HG02642 (cell line): ENCODE data around the gene MPHOSPH10.
"Not testable (repeated sequence)": the region's sequence is repeated elsewhere in the genome, so short reads cannot be mapped to it uniquely, and the experiment has no call there.

Experiments
- ATAC-seq: cut with Tn5 transposase; IDR thresholded peaks from one replicate; pipeline ENCODE4 v1.9.1; 2021; ENCODE audit warnings: mild to moderate bottlenecking; ENCODE audit not compliant: unreplicated experiment, poor library complexity

The MPHOSPH10 gene

GRCh38 chr2:71130152-71130904 is at the start of gene MPHOSPH10, which contains the start of gene MCEE:
Gene MPHOSPH10, plus strand, starts transcription at chr2:71130634. Its CDS starts 32 bp downstream, at chr2:71130666.
Gene MCEE, minus strand, starts transcription at chr2:71130229. Its CDS starts 10 bp downstream, at chr2:71130219.
- peak; percentile 93 for ATAC-seq

- no peak for ATAC-seq
Measured at GRCh38 chr2:71082402-71083252, 47.8 kb upstream of the MPHOSPH10 start.

- not testable (repeated sequence) for ATAC-seq
Measured at GRCh38 chr2:71083297-71083696, 47.1 kb upstream of the MPHOSPH10 start.

- ATAC-seq, result not testable (repeated sequence)
Measured at GRCh38 chr2:71083752-71084312, 46.6 kb upstream of the MPHOSPH10 start.

GRCh38 chr2:71085325-71086003 is 45.0 kb upstream of the MPHOSPH10 start:
- ATAC-seq, result not testable (repeated sequence)

- not testable (repeated sequence) for ATAC-seq
Measured at GRCh38 chr2:71089475-71089874, 41.0 kb upstream of the MPHOSPH10 start.

- ATAC-seq, result not testable (repeated sequence)
Measured at GRCh38 chr2:71091808-71092207, 38.6 kb upstream of the MPHOSPH10 start.

GRCh38 chr2:71092491-71093260 is 37.8 kb upstream of the MPHOSPH10 start:
- ATAC-seq, result not testable (repeated sequence)

- no peak for ATAC-seq
Measured at GRCh38 chr2:71100195-71100964, 30.1 kb upstream of the MPHOSPH10 start.

- ATAC-seq, result no peak
Measured at GRCh38 chr2:71101656-71102055, 28.8 kb upstream of the MPHOSPH10 start.

GRCh38 chr2:71102981-71103681 is 27.3 kb upstream of the MPHOSPH10 start:
- no peak for ATAC-seq

- ATAC-seq, result no peak
Measured at GRCh38 chr2:71103809-71104208, 26.6 kb upstream of the MPHOSPH10 start.

GRCh38 chr2:71106463-71106862 is 24.0 kb upstream of the MPHOSPH10 start:
- not testable (repeated sequence) for ATAC-seq

GRCh38 chr2:71108091-71108490 is 22.3 kb upstream of the MPHOSPH10 start:
- no peak for ATAC-seq

GRCh38 chr2:71113843-71114242 is 16.6 kb upstream of the MPHOSPH10 start:
- no peak for ATAC-seq

- no peak for ATAC-seq
Measured at GRCh38 chr2:71117063-71117462, 13.4 kb upstream of the MPHOSPH10 start.

- no peak for ATAC-seq
Measured at GRCh38 chr2:71120195-71120594, 10.2 kb upstream of the MPHOSPH10 start.

- ATAC-seq, result no peak
Measured at GRCh38 chr2:71121479-71121878, 9.0 kb upstream of the MPHOSPH10 start.
